Activated CD8-positive, alpha-beta memory T cell treated with anti-CD3 and anti-CD28 coated beads, Interleukin-2, amount 50 U/mL, for 4 hours (primary cell): ENCODE results near the gene MIER1.
"Not testable (repeated sequence)": the region's sequence is repeated elsewhere in the genome, so short reads cannot be mapped to it uniquely, and the experiment has no call there.

Source experiments
- DNase-seq: peaks from one replicate; pipeline ENCODE4 v3.0.0-alpha.2; 2020

MIER1 gene

GRCh38 chr1:66924756-66925557 is at the start of gene MIER1, which contains the start of gene DNAI4:
MIER1 (plus strand) TSS chr1:66924990; CDS start chr1:66925029, 39 bp downstream.
DNAI4 (minus strand) TSS chr1:66924856; CDS start chr1:66924831, 25 bp downstream.
- peak; percentile 97 for DNase-seq

DNA sequence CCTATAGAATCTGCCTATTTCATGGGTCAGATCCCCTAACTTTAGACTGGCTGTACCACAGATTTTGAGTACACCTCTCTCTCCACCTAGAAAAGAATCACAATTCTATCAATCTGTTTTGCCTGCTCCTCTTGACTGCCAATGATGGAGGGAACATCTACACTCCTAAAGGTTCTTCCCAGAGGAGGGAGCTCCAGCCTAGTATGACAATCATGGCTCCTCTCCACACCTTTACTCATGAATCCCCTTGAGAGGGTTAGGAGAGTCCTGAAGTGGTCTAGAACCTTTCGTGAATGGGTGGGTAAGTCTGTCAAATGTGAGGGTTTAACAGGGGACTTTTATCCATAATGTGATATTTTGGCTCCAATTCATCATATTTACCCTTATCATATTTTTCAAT is 48.1 kb upstream of the MIER1 start:
- DNase-seq, result no peak

DNA sequence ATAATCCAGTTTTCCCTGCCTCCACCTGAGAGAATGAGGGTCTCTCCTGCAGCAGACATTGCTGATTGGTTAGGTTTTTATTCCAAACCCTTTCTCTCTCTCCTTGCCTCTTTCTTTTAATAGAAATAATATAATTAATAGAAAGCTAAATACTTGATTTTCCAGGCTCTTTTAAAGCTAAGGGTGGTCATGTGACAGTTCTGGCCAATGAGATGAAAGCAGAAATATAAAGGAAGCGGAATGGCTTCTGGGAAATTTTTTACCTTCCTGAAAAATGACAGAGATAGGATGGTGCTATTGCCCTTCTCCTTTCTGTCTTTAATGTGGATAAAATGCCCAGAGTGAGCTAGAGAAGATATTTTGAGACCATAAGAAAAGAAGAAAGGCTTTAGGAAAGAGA is 35.8 kb upstream of the MIER1 start:
- DNase-seq, result no peak

DNA sequence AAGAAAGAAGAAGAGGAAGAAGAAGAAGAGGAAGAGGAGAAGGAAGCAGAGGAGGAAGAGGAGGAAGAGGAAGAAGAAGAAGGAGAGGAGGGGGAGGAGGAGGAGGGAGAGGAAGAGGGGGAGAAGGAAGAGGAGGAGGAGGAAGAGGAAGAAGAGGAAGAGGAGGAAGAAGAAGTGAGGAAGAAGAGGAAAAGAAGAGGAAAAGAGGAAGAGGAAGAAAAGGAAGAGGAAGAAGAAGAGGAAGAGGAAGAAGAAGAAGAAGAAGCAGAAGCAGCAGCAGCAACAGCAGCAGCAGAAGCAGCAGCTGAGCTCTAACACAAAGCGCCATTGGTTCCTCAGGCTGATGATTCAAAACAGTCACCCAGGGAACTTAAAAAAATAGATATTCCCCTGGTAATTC is 34.2 kb upstream of the MIER1 start:
- DNase-seq, result no peak

DNA sequence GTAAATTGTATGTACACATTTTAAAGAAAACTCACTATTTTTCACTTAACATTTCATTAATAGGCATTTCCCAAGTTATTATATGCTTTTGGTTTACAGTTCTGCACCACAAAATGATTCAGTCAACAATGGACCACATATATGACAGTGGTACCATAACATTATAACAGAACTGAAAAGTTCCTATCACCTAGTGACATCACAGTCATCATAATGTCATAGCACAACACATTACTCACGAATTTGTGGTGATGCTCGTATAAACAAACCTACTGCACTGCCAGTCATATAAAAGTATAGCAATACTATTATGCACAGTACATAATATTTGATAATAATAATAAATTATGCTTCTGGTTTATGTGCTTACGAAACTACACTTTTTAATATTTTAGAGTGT is 31.1 kb upstream of the MIER1 start:
- DNase-seq, result no peak

- DNase-seq, result not testable (repeated sequence)
These were observed 9.6 kb upstream of the MIER1 start for GRCh38 chr1:66915203-66915602.

- no peak for DNase-seq
These were observed 8.5 kb upstream of the MIER1 start for GRCh38 chr1:66916320-66916719.

DNA sequence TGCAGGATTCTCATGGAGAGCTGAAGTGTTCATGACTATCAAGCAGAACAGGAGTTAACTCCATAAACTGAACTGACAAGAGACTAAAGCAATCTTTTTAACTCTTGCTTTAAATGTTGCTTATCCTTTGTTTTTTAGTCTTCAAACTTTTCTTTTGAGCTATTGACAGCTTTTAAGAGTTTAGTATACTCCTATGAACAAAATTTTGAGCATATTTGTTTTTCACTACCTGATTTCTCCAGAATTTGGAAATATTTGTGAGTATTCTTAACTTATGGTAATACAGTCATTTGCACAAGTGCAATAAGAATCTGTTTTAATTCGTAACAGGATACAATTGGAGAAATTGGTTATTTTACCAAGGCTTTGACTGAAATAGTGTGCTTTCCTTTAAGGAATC is 7.3 kb upstream of the MIER1 start:
- DNase-seq, result no peak

DNA sequence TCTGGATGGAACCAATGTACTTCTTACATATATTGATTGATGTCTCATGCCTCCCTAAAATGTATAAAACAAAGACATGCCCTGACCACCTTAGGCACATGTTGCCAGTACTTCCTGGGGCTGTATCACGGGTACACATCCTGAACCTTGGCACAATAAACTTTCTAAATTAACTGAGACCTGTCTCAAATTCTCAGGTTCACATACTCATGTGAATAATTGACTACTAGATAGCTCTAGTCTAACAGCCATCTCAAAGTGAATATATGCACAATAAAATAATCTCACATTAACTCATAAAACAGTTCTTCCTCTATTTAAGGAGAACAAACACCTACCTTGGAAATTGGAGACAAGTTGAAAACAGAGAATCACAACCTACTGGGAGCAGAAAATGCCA is 5.7 kb upstream of the MIER1 start:
- no peak for DNase-seq

- DNase-seq, result no peak
These were observed 5.0 kb upstream of the MIER1 start for GRCh38 chr1:66919828-66920227.

DNA sequence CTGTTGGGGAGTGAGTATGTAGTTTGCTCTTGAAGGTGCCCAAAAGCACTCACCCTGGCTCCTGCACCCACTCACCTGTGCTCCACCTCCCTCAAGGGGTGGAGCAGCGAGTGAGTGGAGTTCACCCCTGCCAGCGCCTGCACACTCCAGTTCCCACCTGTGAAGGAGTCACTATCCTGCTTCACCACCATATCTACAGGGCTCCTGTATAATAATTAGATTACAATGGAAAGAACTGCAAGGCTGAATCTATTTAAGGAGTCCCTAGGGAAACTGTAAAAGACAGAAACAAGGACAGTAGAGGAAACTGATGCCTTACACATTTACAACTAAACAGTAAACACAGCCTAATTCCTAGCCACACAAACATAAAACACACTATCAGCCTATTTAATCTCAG is 4.2 kb upstream of the MIER1 start:
- no peak for DNase-seq

GRCh38 chr1:66925558-66925910 is 744 bp downstream of the MIER1 start:
- no peak for DNase-seq

GRCh38 chr1:66925944-66926343 is 1.2 kb downstream of the MIER1 start:
- no peak for DNase-seq

GRCh38 chr1:66927528-66927927 is 2.7 kb downstream of the MIER1 start:
- DNase-seq, result no peak

GRCh38 chr1:66929146-66929688 is 4.4 kb downstream of the MIER1 start:
- DNase-seq, result no peak

DNA sequence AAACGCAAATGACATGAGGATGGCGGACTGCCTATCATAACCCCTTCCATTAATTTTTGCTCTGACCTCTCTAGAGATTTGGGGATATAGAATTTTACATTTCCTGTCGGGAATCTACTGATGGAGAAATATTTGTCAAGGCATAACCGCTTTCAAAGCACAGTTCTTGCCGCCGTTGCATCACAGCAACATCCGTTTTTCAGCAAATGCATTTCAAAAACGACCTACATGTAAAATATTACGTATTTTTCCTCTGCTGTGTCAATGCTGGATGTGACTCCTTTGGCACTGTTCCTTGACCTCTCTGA is 4.9 kb downstream of the MIER1 start:
- DNase-seq, result no peak

GRCh38 chr1:66929999-66930822 is 5.4 kb downstream of the MIER1 start:
- peak; percentile 96 for DNase-seq

GRCh38 chr1:66930823-66931174 is 6.0 kb downstream of the MIER1 start:
- DNase-seq, result no peak

- DNase-seq, result no peak
These were observed 6.8 kb downstream of the MIER1 start for GRCh38 chr1:66931590-66931989.

DNA sequence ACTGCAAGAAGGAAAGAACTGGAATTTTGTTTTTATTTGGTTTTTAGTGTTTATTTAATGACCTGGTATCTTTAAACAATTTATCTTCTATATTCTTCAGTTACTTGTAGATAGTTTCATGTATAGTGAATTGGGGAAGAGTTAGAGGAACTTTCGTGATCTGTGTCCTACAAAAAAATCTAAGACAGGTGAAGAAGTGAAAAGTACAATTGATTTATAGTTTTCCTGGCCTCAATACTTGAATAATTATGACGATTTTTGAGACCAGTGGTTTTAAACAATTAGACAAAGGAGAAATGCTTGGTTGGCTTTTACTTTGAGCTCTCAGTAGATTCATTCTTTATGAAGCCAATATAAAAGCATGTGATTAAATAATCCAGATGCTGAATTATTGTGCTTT is 7.5 kb downstream of the MIER1 start:
- no peak for DNase-seq

DNA sequence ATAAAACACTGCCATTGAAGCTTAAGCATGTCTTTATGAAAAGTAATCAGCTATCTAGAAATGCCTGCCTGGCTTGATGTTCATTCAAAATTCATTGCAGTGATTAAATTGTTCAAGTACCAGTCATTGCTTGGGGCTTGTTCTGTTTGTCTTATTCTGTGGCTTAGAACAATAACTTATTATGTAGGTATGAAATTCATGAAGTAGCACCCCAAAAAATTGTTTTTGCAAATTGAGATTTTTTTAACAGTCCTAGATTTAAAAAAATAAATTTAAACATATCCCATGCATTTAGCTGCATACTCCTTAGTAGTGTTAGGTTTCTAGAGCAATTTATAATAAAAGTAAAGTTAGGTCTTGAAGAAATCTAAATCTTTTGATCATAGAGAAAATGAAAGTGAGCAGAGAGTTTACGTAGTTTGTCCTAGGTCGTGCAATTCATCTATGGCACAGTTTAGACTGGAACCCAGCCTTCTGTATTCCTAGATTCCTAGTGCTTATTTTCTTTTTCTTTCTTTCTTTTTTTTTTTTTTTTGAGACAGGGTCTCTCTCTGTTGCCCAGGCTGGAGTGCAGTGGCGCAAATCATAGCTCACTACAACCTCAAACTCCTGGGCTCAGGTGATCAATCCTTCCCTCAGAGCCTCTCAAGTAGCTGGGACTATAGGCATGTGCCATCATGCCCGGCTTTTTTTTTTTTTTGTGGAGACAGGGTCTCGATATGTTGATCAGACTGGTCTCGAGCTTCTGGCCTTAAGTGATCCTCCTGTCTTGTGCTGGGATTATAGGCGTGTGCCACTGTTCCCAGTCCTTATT is 9.3 kb downstream of the MIER1 start:
- no peak for DNase-seq

DNA sequence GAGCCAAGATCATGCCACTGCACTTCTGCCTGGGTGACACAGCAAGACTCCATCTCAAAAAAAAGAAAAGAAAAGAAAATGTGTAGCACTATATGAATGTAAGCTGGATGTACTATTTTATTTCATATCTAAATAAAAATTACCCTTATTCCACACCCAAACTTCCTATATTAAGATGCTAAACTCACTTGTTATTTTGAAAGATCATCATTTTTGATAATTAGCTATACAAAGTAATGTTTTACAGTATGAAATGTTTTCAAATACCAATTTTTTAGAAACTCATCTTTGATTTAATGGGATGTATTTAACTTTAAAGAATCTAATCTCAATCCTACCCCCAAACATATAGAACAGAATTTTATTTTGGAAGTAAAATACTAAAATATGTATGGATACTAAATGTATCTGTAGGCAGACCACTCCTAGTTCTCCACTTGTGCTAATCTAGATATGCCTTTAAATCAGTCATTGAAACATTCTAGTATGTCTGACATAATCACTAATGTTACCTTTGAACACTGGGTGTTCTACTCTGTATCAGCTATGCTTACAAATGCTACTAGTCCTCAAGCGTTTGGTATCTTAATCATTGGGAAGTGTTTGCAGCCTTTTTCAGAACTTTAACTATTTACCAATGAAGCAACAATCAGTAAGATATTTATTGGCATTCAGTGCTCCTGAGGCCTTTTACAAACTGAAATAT is 12.9 kb downstream of the MIER1 start:
- DNase-seq, result no peak

- DNase-seq, result no peak
These were observed 13.8 kb downstream of the MIER1 start for GRCh38 chr1:66938613-66939012.
